ENCODE results near the gene KIF1B. TPM values are rescaled to one million over a fixed set of nuclear protein-coding genes. Genes with fewer than 3 reads are reported as not detected.
A peak's percentile ranks its signal among the peaks of the same experiment; 100 is the strongest.

KIF1B gene, protein sequence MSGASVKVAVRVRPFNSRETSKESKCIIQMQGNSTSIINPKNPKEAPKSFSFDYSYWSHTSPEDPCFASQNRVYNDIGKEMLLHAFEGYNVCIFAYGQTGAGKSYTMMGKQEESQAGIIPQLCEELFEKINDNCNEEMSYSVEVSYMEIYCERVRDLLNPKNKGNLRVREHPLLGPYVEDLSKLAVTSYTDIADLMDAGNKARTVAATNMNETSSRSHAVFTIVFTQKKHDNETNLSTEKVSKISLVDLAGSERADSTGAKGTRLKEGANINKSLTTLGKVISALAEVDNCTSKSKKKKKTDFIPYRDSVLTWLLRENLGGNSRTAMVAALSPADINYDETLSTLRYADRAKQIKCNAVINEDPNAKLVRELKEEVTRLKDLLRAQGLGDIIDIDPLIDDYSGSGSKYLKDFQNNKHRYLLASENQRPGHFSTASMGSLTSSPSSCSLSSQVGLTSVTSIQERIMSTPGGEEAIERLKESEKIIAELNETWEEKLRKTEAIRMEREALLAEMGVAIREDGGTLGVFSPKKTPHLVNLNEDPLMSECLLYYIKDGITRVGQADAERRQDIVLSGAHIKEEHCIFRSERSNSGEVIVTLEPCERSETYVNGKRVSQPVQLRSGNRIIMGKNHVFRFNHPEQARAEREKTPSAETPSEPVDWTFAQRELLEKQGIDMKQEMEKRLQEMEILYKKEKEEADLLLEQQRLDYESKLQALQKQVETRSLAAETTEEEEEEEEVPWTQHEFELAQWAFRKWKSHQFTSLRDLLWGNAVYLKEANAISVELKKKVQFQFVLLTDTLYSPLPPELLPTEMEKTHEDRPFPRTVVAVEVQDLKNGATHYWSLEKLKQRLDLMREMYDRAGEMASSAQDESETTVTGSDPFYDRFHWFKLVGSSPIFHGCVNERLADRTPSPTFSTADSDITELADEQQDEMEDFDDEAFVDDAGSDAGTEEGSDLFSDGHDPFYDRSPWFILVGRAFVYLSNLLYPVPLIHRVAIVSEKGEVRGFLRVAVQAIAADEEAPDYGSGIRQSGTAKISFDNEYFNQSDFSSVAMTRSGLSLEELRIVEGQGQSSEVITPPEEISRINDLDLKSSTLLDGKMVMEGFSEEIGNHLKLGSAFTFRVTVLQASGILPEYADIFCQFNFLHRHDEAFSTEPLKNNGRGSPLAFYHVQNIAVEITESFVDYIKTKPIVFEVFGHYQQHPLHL (N-terminal part only)
- 19.4 and 27.6 TPM in 2 replicates for total RNA-seq

DNA sequence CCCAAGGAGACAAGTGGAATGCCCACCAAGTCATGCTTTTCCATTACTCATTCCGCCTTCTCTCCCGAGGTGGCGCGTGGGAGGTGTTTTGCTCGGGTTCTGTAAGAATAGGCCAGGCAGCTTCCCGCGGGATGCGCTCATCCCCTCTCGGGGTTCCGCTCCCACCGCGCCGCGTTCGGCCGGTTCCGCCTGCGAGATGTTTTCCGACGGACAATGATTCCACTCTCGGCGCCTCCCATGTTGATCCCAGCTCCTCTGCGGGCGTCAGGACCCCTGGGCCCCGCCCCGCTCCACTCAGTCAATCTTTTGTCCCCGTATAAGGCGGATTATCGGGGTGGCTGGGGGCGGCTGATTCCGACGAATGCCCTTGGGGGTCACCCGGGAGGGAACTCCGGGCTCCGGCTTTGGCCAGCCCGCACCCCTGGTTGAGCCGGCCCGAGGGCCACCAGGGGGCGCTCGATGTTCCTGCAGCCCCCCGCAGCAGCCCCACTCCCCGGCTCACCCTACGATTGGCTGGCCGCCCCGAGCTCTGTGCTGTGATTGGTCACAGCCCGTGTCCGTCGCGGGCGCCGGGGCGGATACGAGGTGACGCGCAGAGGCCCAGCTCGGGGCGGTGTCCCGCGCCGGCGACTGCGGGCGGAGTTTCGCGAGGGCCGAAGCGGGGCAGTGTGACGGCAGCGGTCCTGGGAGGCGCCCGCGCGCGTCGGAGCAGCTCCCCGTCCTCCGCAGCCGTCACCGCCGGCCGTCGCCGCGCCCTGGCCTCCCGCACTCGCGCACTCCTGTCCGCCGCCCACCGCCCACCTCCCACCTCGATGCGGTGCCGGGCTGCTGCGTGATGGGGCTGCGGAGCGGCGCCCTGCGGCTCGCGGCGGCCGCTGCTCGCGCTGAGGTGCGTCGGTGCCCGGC, at the start of gene KIF1B:
TSS of gene KIF1B (plus strand) at position 666 of the 906 bp plus-strand sequence. CDS start 21,759 bp downstream, outside the sequence.
- peak; percentile 99 for DNase-seq (ENCODE audit: low read depth in 2 of 2)

DNA sequence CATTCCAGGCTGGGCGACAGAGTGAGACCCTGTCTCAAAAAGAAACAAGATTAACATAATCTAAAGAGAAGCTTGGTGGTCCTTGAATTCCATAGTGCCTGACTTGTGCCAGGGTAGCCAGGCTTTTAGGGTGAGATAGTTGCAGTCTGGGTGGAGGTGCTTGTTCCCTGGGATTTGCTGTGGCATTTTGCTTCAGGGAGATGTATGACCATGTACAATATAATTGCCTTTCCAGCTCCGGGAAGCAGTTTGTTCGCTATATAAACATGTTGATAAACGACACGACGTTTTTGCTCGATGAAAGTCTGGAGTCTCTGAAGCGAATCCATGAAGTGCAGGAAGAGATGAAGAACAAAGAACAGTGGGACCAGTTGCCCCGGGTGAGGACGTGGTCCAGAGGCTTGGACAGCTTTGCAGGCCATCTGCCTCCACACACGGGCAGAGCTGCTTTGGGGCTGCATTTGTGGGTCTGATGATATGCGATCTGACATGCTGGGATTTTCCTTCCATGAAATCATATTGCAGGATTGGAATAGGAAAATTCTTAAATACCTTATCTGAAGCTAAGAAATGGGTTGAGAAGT, 49.4 kb upstream of the KIF1B start:
- DNase-seq (ENCODE audit: low read depth in 2 of 2) = no peak

DNA sequence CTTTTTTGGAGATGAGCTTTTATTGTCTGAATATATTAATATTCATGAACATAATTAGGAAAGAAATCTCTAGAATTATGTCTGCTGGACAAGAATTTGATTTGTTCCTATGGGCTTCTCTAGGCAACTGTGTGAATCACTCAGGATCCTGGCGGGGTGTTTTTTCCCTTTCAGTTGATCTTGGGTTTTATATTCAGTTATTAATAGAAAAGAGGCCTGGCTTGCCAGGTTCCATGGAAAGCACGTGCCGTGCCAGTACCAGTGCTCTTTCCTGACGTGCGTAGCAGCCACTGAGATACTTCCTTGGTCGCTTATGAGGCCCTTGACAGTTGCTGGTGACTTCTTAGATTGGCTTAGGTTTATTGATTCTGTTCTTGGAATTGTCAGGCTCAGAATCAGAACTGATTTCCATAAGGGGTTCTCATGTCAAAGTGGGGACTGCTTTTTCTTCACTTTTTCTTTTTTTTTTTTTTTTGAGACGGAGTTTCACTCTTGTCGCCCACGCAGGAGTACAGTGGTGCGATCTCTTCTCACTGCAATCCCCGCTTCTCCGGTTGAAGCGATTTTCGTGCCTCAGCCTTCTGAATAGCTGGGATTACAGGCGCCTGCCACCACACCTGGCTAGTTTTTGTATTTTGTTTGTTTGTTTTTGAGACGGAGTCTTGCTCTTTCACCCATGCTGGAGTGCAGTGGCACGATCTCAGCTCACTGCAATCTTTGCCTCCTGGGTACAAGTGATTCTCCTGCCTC, 48.7 kb upstream of the KIF1B start:
- DNase-seq (ENCODE audit: low read depth in 2 of 2) = peak; percentile 68 to 72

DNA sequence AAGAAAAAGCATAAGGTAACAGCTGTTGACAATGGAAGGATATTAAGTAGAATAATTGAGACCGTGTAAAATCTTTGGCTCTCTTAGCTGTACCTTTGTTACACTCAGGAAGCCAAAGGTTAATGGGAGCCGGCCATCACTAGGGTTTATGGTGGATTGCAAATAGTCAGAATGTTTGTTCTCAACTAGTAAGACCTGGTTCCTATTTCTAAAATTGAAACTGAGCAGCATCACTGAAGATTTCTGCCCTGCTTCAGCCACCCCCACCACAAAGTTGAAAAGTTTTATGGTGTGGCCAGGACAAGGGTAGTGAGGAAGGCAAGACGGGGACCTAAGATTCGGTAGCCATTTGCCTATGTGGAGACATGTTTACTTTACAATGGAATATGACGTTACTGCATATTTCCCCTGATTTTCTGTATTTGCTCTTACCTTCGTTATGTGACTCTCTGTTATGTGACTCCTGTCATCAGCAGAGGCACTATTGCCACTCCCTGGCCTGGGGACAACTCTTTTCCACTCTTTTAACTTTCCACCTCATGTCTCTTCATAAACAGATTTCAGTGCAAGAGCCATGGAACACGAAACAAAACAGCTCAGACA, 41.4 kb upstream of the KIF1B start:
- no peak for DNase-seq (ENCODE audit: low read depth in 2 of 2)

DNA sequence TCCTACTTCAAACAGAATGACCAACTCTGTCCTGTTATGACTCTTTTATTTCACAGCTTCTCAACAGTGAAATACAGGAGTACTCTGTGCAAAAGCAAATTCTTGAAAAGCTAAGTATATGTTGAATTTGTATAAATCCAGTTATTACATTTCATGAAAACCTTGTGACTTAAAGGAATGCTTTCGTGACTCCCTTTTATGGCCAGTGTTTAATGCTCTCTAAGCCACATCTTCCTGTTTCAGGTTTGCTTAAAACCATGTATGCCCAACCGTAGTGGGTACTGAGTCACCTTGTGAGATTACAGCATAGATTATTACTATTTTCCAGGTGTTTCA, 40.2 kb upstream of the KIF1B start:
- DNase-seq (ENCODE audit: low read depth in 2 of 2) = no peak

DNA sequence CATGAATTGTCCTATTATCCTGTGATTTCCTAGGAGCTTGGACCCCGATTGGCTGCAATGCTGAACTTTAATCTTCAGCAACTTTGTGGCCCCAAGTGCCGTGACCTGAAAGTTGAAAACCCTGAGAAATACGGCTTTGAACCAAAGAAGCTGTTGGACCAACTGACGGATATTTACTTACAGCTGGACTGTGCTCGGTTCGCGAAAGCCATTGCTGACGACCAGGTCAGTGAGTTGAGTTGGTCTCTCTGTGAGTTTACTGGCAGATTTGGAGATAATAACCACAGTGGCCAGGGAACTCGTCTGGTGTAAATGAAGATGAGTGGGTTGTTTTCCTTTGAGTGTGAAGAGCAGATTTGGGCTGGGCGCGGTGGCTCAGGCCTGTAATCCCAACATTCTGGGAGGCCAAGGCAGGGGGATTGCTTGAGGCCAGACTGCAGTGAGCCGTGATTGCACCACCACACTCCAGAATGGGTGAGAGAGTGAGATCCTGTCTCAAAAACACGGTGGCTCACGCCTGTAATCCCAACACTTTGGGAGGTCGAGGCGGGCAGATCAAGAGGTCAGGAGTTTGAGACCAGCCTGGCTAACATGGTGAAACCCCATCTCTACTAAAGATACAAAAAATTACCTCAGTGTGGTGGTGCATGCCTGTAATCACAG, 39.1 kb upstream of the KIF1B start:
- no peak for DNase-seq (ENCODE audit: low read depth in 2 of 2)

DNA sequence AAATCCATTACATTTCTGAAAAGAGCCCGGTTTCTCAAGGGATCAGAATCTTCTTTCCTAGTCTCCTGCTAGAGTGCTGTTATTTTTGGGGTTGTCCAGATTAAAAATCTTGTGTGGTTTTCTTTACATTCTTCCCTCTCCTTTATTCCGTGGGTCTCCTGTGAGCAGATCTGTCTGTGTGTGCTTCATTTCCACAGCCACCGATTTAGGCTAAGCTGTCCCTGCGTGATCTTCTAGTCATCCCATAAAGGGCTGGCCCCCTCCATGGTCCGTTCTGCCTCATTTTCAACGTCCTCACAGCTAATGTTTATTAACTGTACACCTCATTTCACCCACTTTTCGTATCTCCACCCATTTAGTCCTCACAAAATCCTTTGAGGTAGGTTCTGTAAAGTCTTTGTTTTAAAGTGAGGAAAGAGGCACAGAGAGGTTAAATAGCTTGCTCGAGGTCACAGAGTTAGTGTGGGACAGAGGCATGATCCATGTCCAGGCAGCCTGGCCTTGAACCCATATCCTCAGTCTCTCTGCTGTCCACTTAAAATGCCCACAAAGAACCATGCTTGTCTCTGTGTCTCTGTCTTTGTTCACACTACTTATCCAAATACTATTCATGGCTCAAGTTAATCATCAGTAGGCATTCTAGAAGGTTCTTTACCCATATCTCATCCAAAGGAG, 38.2 kb upstream of the KIF1B start:
- DNase-seq (ENCODE audit: low read depth in 2 of 2) = no peak

DNA sequence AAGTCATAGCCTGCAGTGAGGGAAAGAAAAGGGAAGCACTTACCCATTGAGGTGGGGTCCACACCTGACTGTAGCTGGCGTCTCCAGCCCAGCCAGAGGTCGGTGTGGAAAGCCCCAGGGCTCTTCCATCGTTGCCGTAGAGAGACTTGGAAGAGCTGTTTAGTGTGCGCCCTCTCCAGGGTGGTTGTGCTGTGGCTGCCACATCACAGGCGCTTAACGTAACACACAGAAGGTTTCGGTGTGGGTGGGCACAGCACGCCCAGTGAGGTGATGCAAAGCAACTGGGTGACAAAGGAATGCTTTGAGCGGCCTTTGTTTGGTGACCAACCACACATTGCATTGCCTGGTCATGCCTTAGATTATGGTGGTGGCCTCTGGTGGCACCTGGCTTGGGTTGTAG, 36.8 kb upstream of the KIF1B start:
- DNase-seq (ENCODE audit: low read depth in 2 of 2) = no peak

DNA sequence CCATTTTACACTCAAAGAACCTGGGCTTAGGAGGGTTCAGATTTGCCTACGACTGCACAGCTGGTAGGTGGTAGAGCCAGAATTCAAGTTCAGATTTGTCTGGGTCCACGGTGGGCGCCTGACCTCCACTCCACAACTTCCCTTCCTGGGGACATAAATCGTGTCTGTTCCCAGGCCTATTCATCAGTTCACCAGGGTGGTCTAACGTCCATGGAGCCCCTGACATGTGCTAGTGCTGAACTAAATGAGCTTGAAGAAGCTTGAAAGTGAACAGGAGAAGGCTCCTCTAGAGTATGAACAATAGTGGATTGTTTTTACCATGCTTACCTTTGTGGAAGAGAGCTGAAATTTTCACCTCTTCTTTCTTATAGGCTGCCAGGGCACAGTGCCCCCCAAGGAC, 32.5 kb upstream of the KIF1B start:
- DNase-seq (ENCODE audit: low read depth in 2 of 2) = no peak

DNA sequence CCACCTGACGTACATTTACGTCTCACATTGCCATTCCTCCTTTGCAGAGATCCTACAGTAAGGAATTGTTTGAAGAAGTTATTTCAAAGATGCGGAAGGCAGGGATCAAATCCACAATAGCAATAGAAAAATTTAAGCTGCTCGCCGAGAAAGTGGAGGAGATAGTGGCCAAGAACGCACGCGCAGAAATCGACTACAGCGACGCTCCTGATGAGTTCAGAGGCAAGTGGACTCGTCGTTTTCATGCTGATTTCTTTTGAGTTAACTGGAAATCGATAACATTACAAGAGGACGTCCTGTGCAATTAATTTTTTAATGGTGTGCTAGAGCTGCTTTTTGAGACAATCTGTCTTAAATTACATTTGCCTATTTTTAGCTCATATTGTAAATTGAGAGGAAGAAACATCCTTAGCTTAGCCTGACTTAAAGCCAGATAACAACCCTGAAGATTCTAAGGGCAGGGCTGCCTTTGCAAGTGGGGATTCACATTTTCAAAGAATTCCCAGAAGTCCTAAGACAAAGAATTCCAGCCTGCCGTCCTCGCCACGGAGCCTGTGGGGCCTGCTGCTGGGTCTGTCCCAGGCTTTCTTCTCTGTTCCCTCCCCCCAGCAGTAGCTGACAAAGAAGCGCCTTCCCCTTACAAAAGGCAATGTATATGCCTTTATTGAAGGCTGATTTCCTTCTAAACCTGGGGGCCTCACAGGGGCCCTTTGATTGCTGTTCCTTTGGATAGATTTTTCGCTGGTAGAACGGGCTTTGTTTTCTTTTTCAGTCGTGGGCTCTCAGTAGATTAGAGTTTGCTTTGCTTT, 31.6 kb upstream of the KIF1B start:
- no peak for DNase-seq (ENCODE audit: low read depth in 2 of 2)

DNA sequence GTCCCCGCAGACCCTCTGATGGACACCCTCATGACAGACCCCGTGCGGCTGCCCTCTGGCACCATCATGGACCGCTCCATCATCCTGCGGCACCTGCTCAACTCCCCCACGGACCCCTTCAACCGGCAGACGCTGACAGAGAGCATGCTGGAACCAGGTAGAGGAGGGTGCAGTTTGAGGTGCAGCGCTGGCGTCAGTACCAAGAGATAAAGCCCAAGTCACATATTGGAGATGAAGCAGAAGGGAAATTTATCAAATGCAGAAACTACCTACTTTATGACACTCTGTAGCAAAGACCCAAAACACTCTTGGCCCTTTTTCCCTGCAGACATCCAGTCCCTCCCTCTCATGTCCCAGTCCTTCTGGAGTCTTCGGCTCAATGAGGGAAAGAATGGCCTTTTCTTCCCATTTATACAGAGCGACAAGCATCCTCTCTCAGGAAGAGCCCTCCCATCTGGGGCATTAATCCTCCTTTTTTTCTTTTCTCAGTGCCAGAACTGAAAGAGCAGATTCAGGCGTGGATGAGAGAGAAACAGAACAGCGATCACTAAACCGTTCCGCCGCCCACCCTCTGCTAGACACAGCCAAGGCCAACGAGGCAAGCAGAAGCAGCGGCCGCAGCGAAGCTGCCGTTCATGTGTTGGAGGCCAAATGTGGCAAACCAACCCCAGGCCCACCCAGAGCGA, 30.8 kb upstream of the KIF1B start:
- DNase-seq (ENCODE audit: low read depth in 2 of 2) = no peak

DNA sequence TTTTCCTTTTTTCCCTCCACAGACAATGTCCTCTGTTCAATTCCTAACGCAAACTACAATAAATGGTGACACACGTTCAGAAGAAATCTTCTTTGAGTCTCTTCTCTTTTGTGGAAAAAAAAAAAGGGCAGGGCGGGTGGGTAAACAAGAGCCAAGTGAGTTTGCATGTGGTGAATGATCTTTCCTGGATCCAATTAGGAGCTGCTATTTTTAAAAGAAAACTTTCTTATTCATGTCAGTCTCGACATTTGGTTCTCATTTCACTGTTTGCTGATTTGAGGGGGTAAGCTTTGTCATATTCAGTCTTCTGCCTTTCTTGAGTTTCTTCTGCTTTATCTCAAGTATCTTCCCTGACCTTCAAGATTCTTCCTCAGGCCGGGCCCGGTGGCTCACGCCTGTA, 29.2 kb upstream of the KIF1B start:
- DNase-seq (ENCODE audit: low read depth in 2 of 2) = no peak

DNA sequence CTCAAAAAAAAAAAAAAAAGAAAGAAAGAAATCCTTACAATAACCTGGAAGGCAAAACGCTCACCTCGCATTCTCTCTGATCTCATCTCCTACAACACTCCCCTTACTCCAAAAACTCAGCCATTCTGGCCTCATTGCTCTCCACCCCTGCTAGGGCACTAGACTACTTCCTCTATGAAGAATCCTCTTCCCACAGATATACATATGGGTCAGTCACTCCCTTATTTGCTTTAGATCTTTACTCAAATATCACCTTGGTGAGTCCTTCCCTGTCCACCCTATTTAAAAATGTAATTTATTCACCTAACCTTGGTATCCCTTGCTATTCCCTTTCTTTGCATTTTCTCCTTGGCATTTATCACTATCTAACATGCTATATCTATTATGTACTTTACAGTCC, 24.6 kb upstream of the KIF1B start:
- no peak for DNase-seq (ENCODE audit: low read depth in 2 of 2)

DNA sequence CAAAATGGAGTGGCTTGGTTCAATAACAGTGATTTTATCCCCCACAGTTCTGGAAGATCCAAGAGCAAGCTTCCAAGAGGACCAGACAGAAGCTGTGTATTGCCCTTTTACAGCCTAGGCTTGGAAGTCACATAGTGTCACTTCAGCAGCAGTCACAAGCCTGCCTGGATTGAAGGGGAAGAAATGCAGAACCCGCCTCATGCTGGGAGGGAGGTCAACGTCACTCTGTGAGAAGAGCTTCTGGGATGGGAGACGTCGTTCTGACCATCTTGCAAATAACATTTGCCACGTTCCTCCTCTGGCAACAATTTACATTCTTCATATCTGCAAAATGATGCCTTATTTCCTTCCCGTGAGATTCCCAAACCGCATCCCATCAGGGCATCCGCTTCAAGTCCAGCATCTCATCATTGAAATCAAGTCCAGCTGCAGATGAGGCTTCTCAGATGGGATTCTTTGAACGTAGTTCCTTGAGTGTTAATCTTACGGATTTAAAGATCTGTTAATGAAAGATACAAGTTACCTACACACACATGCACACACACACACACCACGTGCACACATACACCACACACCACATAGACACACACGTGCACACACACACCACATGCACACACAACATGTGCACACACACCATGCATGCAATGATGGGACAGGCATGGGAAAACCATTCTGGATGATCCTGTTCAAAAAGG, 23.9 kb upstream of the KIF1B start:
- no peak for DNase-seq (ENCODE audit: low read depth in 2 of 2)

DNA sequence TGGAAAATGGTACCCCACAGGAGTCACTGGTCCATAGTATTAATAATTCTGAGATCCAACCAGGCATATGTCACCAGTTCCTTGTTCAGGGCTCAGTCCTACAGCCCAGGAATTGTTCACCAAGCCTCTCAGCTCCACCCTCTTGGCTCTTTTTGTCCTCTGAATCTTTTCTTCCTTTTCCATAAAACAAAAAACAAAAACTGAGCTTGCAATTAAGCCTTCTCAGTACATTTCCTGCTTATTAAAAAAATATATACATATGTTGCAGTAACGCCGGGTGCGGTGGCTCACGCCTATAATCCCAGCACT, 23.4 kb upstream of the KIF1B start:
- DNase-seq (ENCODE audit: low read depth in 2 of 2) = no peak

DNA sequence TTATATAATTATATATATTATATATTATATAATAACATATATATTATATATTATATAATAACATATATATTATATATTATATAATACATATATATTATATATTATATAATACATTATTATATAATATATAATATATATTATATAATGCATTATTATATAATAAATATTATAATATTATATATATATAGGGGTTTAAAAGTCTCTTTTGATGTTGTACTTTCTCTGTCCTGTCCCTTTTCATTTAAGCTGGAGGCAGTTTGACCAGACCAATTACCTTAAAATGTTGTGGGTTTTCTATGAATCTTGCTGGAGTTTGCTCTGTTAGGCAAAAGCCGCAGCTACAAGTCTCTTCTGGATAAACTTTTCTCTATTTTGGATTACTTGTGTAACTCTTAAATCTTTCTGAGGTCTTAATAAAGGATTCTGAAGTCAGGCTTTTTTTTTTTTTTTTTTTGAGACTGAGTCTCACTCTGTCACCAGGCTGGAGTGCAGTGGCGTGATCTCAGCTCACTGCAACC, 22.2 kb upstream of the KIF1B start:
- no peak for DNase-seq (ENCODE audit: low read depth in 2 of 2)
